K562 (cell line): Measurements from ENCODE around the gene FOSL1.

Source experiments
- TEAD4 ChIP-seq, 2 experiments: sonication (generic) in 1 of 2; formaldehyde crosslinking in 1 of 2; IDR thresholded peaks; 2 replicates each; pipeline versions ENCODE4 v1.6.1 to v1.8.0; 2012 to 2022; ENCODE audit warnings: borderline replicate concordance in 1 of 2, inconsistent platforms in 1 of 2, low read length in 1 of 2, mild to moderate bottlenecking in 1 of 2, missing genetic modification reagents in 1 of 2
- ZKSCAN1 ChIP-seq: fragments of 150-350 bp; IDR thresholded peaks from 2 replicates; pipeline ENCODE4 v1.6.1; 2016; ENCODE audit warnings: low read depth, low read length

DNA sequence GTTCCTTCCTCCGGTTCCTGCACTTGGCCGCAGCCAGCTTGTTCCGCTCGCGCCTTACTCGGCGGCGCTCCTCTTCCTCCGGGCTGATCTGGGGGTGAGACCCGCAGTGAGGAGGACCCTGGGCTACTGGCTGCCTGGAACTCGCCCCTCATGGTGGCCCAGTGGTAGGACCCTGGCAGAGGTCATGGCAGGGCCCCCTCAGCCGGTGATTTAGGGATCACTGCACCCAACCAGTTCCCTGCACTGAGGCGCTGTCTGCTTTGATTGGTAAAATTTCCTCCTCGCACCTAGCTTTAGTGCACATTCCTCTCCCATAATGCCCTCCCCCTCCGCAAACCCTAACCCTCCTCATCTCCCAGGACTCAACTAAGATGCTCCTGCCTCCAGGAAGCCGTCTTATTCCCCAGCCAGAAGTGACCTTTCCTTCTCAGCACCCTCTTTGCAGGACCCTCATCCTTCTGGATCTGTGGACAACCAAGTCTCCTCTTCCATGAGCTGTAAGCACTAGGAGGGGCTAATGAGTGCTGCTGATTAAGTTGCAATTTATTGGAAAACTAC lies 6.1 kb downstream of the FOSL1 start:
- no peak for TF ChIP-seq TEAD4 (IDR thresholded peaks at IDR 0.05; ENCODE audit: low read length)
- TF ChIP-seq TEAD4 (CRISPR knock-in tag; IDR thresholded peaks at IDR 0.05; ENCODE audit: borderline replicate concordance): no peak
- TF ChIP-seq ZKSCAN1: no peak
